ENCODE measurements around the gene TM9SF2.

The TM9SF2 gene

DNA sequence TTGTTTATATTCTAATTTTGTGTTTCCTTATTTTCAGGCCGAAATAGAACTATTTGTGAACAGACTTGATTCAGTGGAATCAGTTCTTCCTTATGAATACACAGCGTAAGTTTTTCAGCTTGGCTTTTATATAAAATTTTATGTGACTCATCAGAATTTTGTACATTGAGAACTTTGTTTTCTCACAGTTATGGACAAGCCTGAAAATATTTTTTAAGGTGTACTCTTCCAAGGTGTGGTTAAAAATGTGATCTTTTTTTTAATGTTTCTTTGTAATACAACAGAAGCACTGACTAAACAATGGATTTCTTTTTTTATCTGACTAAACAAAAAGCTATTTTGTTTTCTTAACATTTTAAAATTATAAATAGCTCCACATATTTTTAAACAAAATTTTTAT is 16.3 kb downstream of the TM9SF2 start:
- Histone ChIP-seq H3K9me2 (replicated peaks; ENCODE audit: insufficient read depth, low read length) (no peaks in the 10 kb centered on the region), H3K4me3 (ENCODE audit: insufficient read depth, low read length, poor library complexity, severe bottlenecking) (no peak overlapping the region), H3K9ac (ENCODE audit: low read length) (no peak overlapping the region), H3K27ac (ENCODE audit: low read depth, low read length) (no peak overlapping the region), H3K36me3 (ENCODE audit: low read length) (peaks cover 20% of the 10 kb centered on the region), H2AFZ (ENCODE audit: low read depth, low read length, severe bottlenecking) (no peak overlapping the region), H3K27me3 (ENCODE audit: low read length) (no peaks in the 10 kb centered on the region), H3K9me3 (ENCODE audit: insufficient read depth, low read length) (no peaks in the 10 kb centered on the region), H4K20me1 (ENCODE audit: low read depth, low read length) (peaks cover 23% of the 10 kb centered on the region), H3K4me2 (ENCODE audit: low read depth, low read length, poor library complexity, severe bottlenecking) (no peak overlapping the region), H3F3A (ENCODE audit: insufficient read depth) (no peaks in the 10 kb centered on the region), H3K79me2 (ENCODE audit: insufficient read depth, low read length) (peaks cover 51% of the 10 kb centered on the region)
- TF ChIP-seq, protein P1, sequence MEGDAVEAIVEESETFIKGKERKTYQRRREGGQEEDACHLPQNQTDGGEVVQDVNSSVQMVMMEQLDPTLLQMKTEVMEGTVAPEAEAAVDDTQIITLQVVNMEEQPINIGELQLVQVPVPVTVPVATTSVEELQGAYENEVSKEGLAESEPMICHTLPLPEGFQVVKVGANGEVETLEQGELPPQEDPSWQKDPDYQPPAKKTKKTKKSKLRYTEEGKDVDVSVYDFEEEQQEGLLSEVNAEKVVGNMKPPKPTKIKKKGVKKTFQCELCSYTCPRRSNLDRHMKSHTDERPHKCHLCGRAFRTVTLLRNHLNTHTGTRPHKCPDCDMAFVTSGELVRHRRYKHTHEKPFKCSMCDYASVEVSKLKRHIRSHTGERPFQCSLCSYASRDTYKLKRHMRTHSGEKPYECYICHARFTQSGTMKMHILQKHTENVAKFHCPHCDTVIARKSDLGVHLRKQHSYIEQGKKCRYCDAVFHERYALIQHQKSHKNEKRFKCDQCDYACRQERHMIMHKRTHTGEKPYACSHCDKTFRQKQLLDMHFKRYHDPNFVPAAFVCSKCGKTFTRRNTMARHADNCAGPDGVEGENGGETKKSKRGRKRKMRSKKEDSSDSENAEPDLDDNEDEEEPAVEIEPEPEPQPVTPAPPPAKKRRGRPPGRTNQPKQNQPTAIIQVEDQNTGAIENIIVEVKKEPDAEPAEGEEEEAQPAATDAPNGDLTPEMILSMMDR (IDR thresholded peaks at IDR 0.05; ENCODE audit: insufficient read depth, low read length, poor library complexity, severe bottlenecking), result no peak
- no peak for TF ChIP-seq EZH2phosphoT487 (conservative IDR thresholded peaks at IDR 0.05; ENCODE audit: low read length)

- Histone ChIP-seq H3K27ac (ENCODE audit: low read depth, low read length) (no peak overlapping the region), H3K4me2 (ENCODE audit: low read depth, low read length, poor library complexity, severe bottlenecking) (no peak overlapping the region), H3F3A (ENCODE audit: insufficient read depth) (no peaks in the 10 kb centered on the region), H3K27me3 (ENCODE audit: low read length) (no peaks in the 10 kb centered on the region), H2AFZ (ENCODE audit: low read depth, low read length, severe bottlenecking) (no peak overlapping the region), H3K36me3 (ENCODE audit: low read length) (peaks cover 20% of the 10 kb centered on the region), H4K20me1 (ENCODE audit: low read depth, low read length) (peaks cover 19% of the 10 kb centered on the region), H3K9me3 (ENCODE audit: insufficient read depth, low read length) (no peaks in the 10 kb centered on the region), H3K9ac (ENCODE audit: low read length) (no peak overlapping the region), H3K4me3 (ENCODE audit: insufficient read depth, low read length, poor library complexity, severe bottlenecking) (no peak overlapping the region), H3K9me2 (replicated peaks; ENCODE audit: insufficient read depth, low read length) (no peaks in the 10 kb centered on the region), H3K79me2 (ENCODE audit: insufficient read depth, low read length) (peaks cover 47% of the 10 kb centered on the region)
- no peak for TF ChIP-seq EZH2phosphoT487 (conservative IDR thresholded peaks at IDR 0.05; ENCODE audit: low read length)
- TF ChIP-seq, protein P1 (IDR thresholded peaks at IDR 0.05; ENCODE audit: insufficient read depth, low read length, poor library complexity, severe bottlenecking), result no peak
Measured at GRCh38 chr13:99517984-99518383, 16.7 kb downstream of the TM9SF2 start.

- H4K20me1 ChIP-seq (ENCODE audit: low read depth, low read length), result peaks cover 5% of the 10 kb centered on the region
- peaks cover 20% of the 10 kb centered on the region for H3K36me3 ChIP-seq (ENCODE audit: low read length)
- no peaks in the 10 kb centered on the region for H3K9me3 ChIP-seq (ENCODE audit: insufficient read depth, low read length)
- H3K27me3 ChIP-seq (ENCODE audit: low read length), result no peaks in the 10 kb centered on the region
- H2AFZ ChIP-seq (ENCODE audit: low read depth, low read length, severe bottlenecking), result no peak overlapping the region
- peaks cover 5% of the 10 kb centered on the region for H3K79me2 ChIP-seq (ENCODE audit: insufficient read depth, low read length)
- no peak overlapping the region for H3K4me3 ChIP-seq (ENCODE audit: insufficient read depth, low read length, poor library complexity, severe bottlenecking)
- H3K4me2 ChIP-seq (ENCODE audit: low read depth, low read length, poor library complexity, severe bottlenecking), result no peak overlapping the region
- H3K27ac ChIP-seq (ENCODE audit: low read depth, low read length), result no peak overlapping the region
- TF ChIP-seq EZH2phosphoT487 (conservative IDR thresholded peaks at IDR 0.05; ENCODE audit: low read length), result no peak
- TF ChIP-seq, protein P1 (IDR thresholded peaks at IDR 0.05; ENCODE audit: insufficient read depth, low read length, poor library complexity, severe bottlenecking), result no peak
- H3F3A ChIP-seq (ENCODE audit: insufficient read depth), result no peaks in the 10 kb centered on the region
- no peaks in the 10 kb centered on the region for H3K9me2 ChIP-seq (replicated peaks; ENCODE audit: insufficient read depth, low read length)
- no peak overlapping the region for H3K9ac ChIP-seq (ENCODE audit: low read length)
Measured at GRCh38 chr13:99522298-99522697, 21.0 kb downstream of the TM9SF2 start.
